HepG2 (cell line): Measurements from ENCODE around the gene SPAG9. TPM values are rescaled to one million over a fixed set of nuclear protein-coding genes. Genes with fewer than 3 reads are reported as not detected.

ENCODE experiments used
- ARNT ChIP-seq: fragments of 450-650 bp; IDR thresholded peaks from 2 replicates; pipeline ENCODE4 v1.6.1; 2017
- CHCHD3 ChIP-seq: sonication (generic); formaldehyde crosslinking; IDR thresholded peaks from 2 replicates; pipeline ENCODE4 v1.8.0; 2022; ENCODE audit warnings: mild to moderate bottlenecking, missing genetic modification reagents, moderate library complexity
- CTCF ChIP-seq: sonication (generic); formaldehyde crosslinking; IDR thresholded peaks from 2 replicates; pipeline ENCODE4 v1.5.0; 2020; ENCODE audit warnings: mild to moderate bottlenecking, missing genetic modification reagents, moderate library complexity
- HDAC2 ChIP-seq: sonication (generic); formaldehyde crosslinking; IDR thresholded peaks from 2 replicates; pipeline ENCODE4 v1.4.0; 2020; ENCODE audit warnings: missing genetic modification reagents
- HOMEZ ChIP-seq: IDR thresholded peaks from 2 replicates; pipeline ENCODE4 v1.6.1; 2016; ENCODE audit warnings: low read depth
- IRF9 ChIP-seq: sonication (generic); formaldehyde crosslinking; IDR thresholded peaks from 2 replicates; pipeline ENCODE4 v1.8.0; 2022; ENCODE audit warnings: missing genetic modification reagents, mild to moderate bottlenecking, borderline replicate concordance
- JARID2 ChIP-seq: sonication (generic); formaldehyde crosslinking; IDR thresholded peaks from 2 replicates; pipeline ENCODE4 v1.8.1; 2023; ENCODE audit warnings: missing genetic modification reagents, inconsistent platforms; ENCODE audit not compliant: insufficient replicate concordance
- PAX8 ChIP-seq: sonication (generic); formaldehyde crosslinking; IDR thresholded peaks from 2 replicates; pipeline ENCODE4 v1.8.0; 2022; ENCODE audit warnings: mild to moderate bottlenecking, missing genetic modification reagents, borderline replicate concordance
- RAD51 ChIP-seq: fragments of 450-650 bp; IDR thresholded peaks from 2 replicates; pipeline ENCODE4 v1.6.1; 2016; ENCODE audit warnings: borderline replicate concordance
- SIN3A ChIP-seq: IDR thresholded peaks from 2 replicates; pipeline ENCODE4 v1.6.1; 2011; ENCODE audit warnings: low read depth, mild to moderate bottlenecking, control low read depth, low read length, borderline replicate concordance
- SRSF1 ChIP-seq: fragments of 200-400 bp; formaldehyde crosslinking; optimal IDR thresholded peaks from 2 replicates; pipeline ENCODE3; 2017; ENCODE audit warnings: mild to moderate bottlenecking, low read depth, low read length, moderate library complexity
- ZFP41 ChIP-seq: sonication (generic); formaldehyde crosslinking; IDR thresholded peaks from 2 replicates; pipeline ENCODE4 v1.4.0; 2020; ENCODE audit warnings: mild to moderate bottlenecking, missing genetic modification reagents, borderline replicate concordance
- ZHX1 ChIP-seq: sonication (generic); formaldehyde crosslinking; IDR thresholded peaks from 2 replicates; pipeline ENCODE4 v1.8.1; 2022; ENCODE audit warnings: low read depth, mild to moderate bottlenecking, missing genetic modification reagents
- ZNF180 ChIP-seq: sonication (generic); formaldehyde crosslinking; IDR thresholded peaks from 2 replicates; pipeline ENCODE4 v1.4.0; 2020; ENCODE audit warnings: low read depth, missing genetic modification reagents, borderline replicate concordance
- ZNF207 ChIP-seq: fragments of 450-650 bp; IDR thresholded peaks from 2 replicates; pipeline ENCODE4 v1.6.1; 2016; ENCODE audit warnings: antibody characterized with exemption, borderline replicate concordance
- ZNF275 ChIP-seq: sonication (generic); formaldehyde crosslinking; IDR thresholded peaks from 2 replicates; pipeline ENCODE4 v1.8.0; 2022; ENCODE audit warnings: missing genetic modification reagents, mild to moderate bottlenecking, inconsistent platforms, borderline replicate concordance
- ZNF335 ChIP-seq: sonication (generic); formaldehyde crosslinking; IDR thresholded peaks from 2 replicates; pipeline ENCODE4 v1.4.0; 2020; ENCODE audit warnings: missing genetic modification reagents
- ZNF44 ChIP-seq: sonication (generic); formaldehyde crosslinking; IDR thresholded peaks from 2 replicates; pipeline ENCODE4 v1.5.1; 2020; ENCODE audit warnings: mild to moderate bottlenecking, missing genetic modification reagents
- ZNF775 ChIP-seq: sonication (generic); formaldehyde crosslinking; IDR thresholded peaks from 2 replicates; pipeline ENCODE4 v1.4.0; 2020; ENCODE audit warnings: missing genetic modification reagents, mild to moderate bottlenecking, moderate library complexity, borderline replicate concordance
- ZNF782 ChIP-seq: sonication (generic); formaldehyde crosslinking; IDR thresholded peaks from 2 replicates; pipeline ENCODE4 v1.4.0; 2020; ENCODE audit warnings: missing genetic modification reagents, mild to moderate bottlenecking, borderline replicate concordance
- ZNF792 ChIP-seq: IDR thresholded peaks from 2 replicates; pipeline ENCODE4 v1.6.1; 2016
- polyA plus RNA-seq, 8 experiments: library from polyadenylated mRNA; depleted of rRNA in 3 of 8; stranded (reverse) in 7 of 8; unstranded in 1 of 8; fragments of >200 nt; fragmentation: Illumina TruSeq in 4 of 8; extraction: Trizol in 4 of 8; gene quantifications; 2 replicates each; pipeline versions ENCODE4 v1.2.1 to v1.2.3, GENCODE V29; 2011 to 2016; ENCODE audit warnings: low read depth in 4 of 8, missing spikeins in 1 of 8, mixed read lengths in 1 of 8; ENCODE audit not compliant: insufficient read depth in 1 of 8
- total RNA-seq, 5 experiments: library from RNA; depleted of rRNA; stranded (reverse); fragments of >200 nt; fragmentation: Illumina TruSeq; extraction: Trizol; gene quantifications; 2 replicates each; pipeline ENCODE4 v1.2.3, GENCODE V29; 2016; ENCODE audit warnings: low read depth in 1 of 5

SPAG9 gene
- total and polyA plus RNA-seq, 2 of the 13 experiments (the other 11 are each of a cell fraction or from before 2014, with no cell fraction given): 43.2 to 78.6 TPM

GRCh38 chr17:50919321-50920040 is 201.2 kb downstream of the SPAG9 start (continued):
- TF ChIP-seq IRF9 (CRISPR knock-in tag): peak; percentile 71; the same call in 1 of the 2 replicates
- no peak for TF ChIP-seq ZHX1 (CRISPR knock-in tag)
- no peak for TF ChIP-seq ZNF275 (CRISPR knock-in tag)
- peak; percentile 86; the same call in 1 of the 2 replicates for TF ChIP-seq SIN3A
- 0 out of 2 replicates have a peak, but pooled peaks have one; percentile 76 for TF ChIP-seq ZFP41 (CRISPR knock-in tag)
- peak; percentile 51 for TF ChIP-seq SRSF1
- TF ChIP-seq ZNF775: 0 out of 2 replicates have a peak, but pooled peaks have one; percentile 73
- TF ChIP-seq ZNF44 (CRISPR knock-in tag): no peak; the same call in 1 of the 2 replicates
- TF ChIP-seq ARNT: no peak
- no peak; the same call in 1 of the 2 replicates for TF ChIP-seq ZNF782 (CRISPR knock-in tag)
- peak; percentile 55; the same call in 1 of the 2 replicates for TF ChIP-seq HOMEZ (CRISPR knock-in tag)
- TF ChIP-seq CHCHD3 (CRISPR knock-in tag): no peak
- peak; percentile 19 for TF ChIP-seq CTCF (CRISPR knock-in tag)
- TF ChIP-seq PAX8: no peak
- no peak; the same call in 1 of the 2 replicates for TF ChIP-seq ZNF335 (CRISPR knock-in tag)
- TF ChIP-seq ZNF207: no peak
- no peak for TF ChIP-seq RAD51
- TF ChIP-seq HDAC2 (CRISPR knock-in tag): peak; percentile 77
- TF ChIP-seq ZNF180 (CRISPR knock-in tag): no peak
- no peak for TF ChIP-seq ZNF792 (CRISPR knock-in tag)
- no peak for TF ChIP-seq JARID2 (CRISPR knock-in tag)
